SKM-1 treated with dmso at 0.1 percent for 144 hours (cell line): ENCODE results near the gene CD200.

Experiments used
- DNase-seq: peaks from one replicate; lab custom pipeline; 2025; ENCODE audit not compliant: unreplicated experiment; lab: John Stamatoyannopoulos, UW

The CD200 gene

GRCh38 chr3:112407888-112408702, 75.1 kb downstream of the CD200 start:
- DNase-seq: no peak

GRCh38 chr3:112409041-112409440, 76.1 kb downstream of the CD200 start:
- no peak for DNase-seq

GRCh38 chr3:112411425-112411824, 78.5 kb downstream of the CD200 start:
- DNase-seq: no peak
